ENCODE measurements around the gene MOK.

MOK gene

DNA sequence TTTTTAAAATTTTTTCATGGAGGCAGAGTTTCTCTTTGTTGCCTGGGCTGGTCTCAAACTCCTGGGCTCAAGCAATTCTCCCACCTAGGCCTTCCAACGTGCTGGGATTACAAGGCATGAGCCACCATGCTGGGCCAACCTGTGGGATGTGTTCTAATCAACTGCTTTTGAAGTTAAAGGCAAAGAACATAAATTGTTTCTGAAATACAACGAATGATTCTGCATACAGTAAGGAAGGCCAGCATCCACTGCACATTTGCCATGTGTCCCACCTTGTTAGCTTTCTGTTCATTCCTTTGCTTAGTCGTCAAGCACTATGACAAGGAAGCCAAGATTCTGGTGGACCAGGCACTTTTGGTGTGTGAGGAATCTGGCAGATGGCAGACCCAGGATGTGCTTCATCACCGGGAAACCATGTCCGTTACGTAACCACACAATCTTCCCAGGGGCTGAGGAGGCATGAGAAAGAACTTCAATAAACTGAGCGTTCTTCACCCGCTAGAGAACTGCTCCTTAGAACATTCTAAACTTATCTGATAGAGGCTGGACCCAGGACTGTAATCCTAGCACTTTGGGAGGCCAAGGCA is 24.5 kb downstream of the MOK start:
- Histone ChIP-seq H3K36me3 (ENCODE audit: insufficient read depth) (no peaks in the 10 kb centered on the region), H3K9ac (no peak overlapping the region), H3K4me1 (ENCODE audit: low read depth, poor library complexity, severe bottlenecking) (no peaks in the 10 kb centered on the region), H3K4me2 (no peak overlapping the region), H4K20me1 (ENCODE audit: insufficient read depth) (no peaks in the 10 kb centered on the region), H3K79me2 (ENCODE audit: insufficient read depth, low read depth) (no peaks in the 10 kb centered on the region), H2AFZ (ENCODE audit: low read depth) (no peak overlapping the region), H3K4me3 (IDR thresholded peaks at IDR 0.05; ENCODE audit: insufficient read depth, low read depth, low read length) (no peak overlapping the region), H3K27ac (no peak overlapping the region), H3K27me3 (ENCODE audit: insufficient read depth, low read depth) (no peaks in the 10 kb centered on the region)
- TF ChIP-seq, protein P1, sequence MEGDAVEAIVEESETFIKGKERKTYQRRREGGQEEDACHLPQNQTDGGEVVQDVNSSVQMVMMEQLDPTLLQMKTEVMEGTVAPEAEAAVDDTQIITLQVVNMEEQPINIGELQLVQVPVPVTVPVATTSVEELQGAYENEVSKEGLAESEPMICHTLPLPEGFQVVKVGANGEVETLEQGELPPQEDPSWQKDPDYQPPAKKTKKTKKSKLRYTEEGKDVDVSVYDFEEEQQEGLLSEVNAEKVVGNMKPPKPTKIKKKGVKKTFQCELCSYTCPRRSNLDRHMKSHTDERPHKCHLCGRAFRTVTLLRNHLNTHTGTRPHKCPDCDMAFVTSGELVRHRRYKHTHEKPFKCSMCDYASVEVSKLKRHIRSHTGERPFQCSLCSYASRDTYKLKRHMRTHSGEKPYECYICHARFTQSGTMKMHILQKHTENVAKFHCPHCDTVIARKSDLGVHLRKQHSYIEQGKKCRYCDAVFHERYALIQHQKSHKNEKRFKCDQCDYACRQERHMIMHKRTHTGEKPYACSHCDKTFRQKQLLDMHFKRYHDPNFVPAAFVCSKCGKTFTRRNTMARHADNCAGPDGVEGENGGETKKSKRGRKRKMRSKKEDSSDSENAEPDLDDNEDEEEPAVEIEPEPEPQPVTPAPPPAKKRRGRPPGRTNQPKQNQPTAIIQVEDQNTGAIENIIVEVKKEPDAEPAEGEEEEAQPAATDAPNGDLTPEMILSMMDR (conservative IDR thresholded peaks at IDR 0.05; ENCODE audit: low read depth, low read length), result no peak

DNA sequence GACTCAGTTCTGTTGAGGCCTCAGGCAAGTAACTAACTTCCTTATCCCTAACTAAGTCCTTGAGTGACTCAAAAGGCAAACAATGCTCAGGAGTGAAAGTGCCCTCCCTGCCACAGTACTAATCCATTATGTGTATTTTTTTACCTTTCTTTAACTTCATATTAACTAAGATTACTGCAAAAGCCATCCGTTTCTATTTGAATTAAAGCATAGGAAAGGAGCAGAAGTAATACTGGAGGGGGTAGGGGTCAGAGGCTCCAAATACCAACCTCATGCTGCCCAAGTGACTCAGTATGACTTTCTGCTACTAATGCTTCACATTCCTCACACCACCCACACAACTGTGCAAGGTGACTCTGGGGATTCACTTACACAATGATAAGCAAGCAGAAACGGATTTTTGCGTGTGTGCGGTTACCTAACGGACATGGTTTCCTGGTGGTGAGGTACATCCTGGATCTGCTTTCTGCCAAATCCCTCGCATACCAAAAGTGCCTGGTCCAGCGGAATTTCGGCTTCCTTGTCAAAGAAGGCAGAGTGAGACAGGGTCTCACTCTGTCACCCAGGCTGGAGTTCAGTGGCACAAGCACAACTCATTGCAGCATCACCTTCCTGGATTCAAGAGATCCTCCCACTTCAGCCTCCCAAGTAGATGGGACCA is 25.1 kb downstream of the MOK start:
- TF ChIP-seq, protein P1 (conservative IDR thresholded peaks at IDR 0.05; ENCODE audit: low read depth, low read length), result no peak
- Histone ChIP-seq H3K9ac (no peak overlapping the region), H3K4me3 (IDR thresholded peaks at IDR 0.05; ENCODE audit: insufficient read depth, low read depth, low read length) (no peak overlapping the region), H2AFZ (ENCODE audit: low read depth) (no peak overlapping the region), H3K4me2 (no peak overlapping the region), H3K27ac (no peak overlapping the region), H4K20me1 (ENCODE audit: insufficient read depth) (no peaks in the 10 kb centered on the region), H3K79me2 (ENCODE audit: insufficient read depth, low read depth) (no peaks in the 10 kb centered on the region), H3K36me3 (ENCODE audit: insufficient read depth) (no peaks in the 10 kb centered on the region), H3K27me3 (ENCODE audit: insufficient read depth, low read depth) (no peaks in the 10 kb centered on the region), H3K4me1 (ENCODE audit: low read depth, poor library complexity, severe bottlenecking) (no peaks in the 10 kb centered on the region)

- Histone ChIP-seq H3K4me2 (no peak overlapping the region), H4K20me1 (ENCODE audit: insufficient read depth) (no peaks in the 10 kb centered on the region), H2AFZ (ENCODE audit: low read depth) (no peak overlapping the region), H3K9ac (no peak overlapping the region), H3K27ac (no peak overlapping the region), H3K79me2 (ENCODE audit: insufficient read depth, low read depth) (no peaks in the 10 kb centered on the region), H3K27me3 (ENCODE audit: insufficient read depth, low read depth) (no peaks in the 10 kb centered on the region), H3K4me1 (ENCODE audit: low read depth, poor library complexity, severe bottlenecking) (no peaks in the 10 kb centered on the region), H3K4me3 (IDR thresholded peaks at IDR 0.05; ENCODE audit: insufficient read depth, low read depth, low read length) (no peak overlapping the region), H3K36me3 (ENCODE audit: insufficient read depth) (no peaks in the 10 kb centered on the region)
- TF ChIP-seq, protein P1 (conservative IDR thresholded peaks at IDR 0.05; ENCODE audit: low read depth, low read length), result no peak
Measured at GRCh38 chr14:102279282-102279681, 25.7 kb downstream of the MOK start.

GRCh38 chr14:102278631-102278935 is 26.4 kb downstream of the MOK start:
- no peaks in the 10 kb centered on the region for H3K4me1 ChIP-seq (ENCODE audit: low read depth, poor library complexity, severe bottlenecking)
- TF ChIP-seq, protein P1 (conservative IDR thresholded peaks at IDR 0.05; ENCODE audit: low read depth, low read length), result no peak
- H3K27ac ChIP-seq, result no peak overlapping the region

More at GRCh38 chr14:102278631-102278935, 26.4 kb downstream of the MOK start:
- Histone ChIP-seq H3K9ac (no peak overlapping the region), H3K4me2 (no peak overlapping the region), H3K36me3 (ENCODE audit: insufficient read depth) (no peaks in the 10 kb centered on the region), H3K4me3 (IDR thresholded peaks at IDR 0.05; ENCODE audit: insufficient read depth, low read depth, low read length) (no peak overlapping the region), H3K27me3 (ENCODE audit: insufficient read depth, low read depth) (no peaks in the 10 kb centered on the region), H3K79me2 (ENCODE audit: insufficient read depth, low read depth) (no peaks in the 10 kb centered on the region), H4K20me1 (ENCODE audit: insufficient read depth) (no peaks in the 10 kb centered on the region), H2AFZ (ENCODE audit: low read depth) (no peak overlapping the region)

All from KMS-11 (cell line).